Stomach (tissue), 4 donors: Measurements from ENCODE around the gene DNAAF3.

ENCODE experiments used
- CTCF ChIP-seq, 7 experiments: fragments of 450-650 bp in 4 of 7; fragments of 200-600 bp in 3 of 7; sonication (generic) in 3 of 7; IDR thresholded peaks; one replicate each; pipeline ENCODE4 v1.5.1; 2016 to 2019; ENCODE audit warnings: antibody characterized with exemption in 7 of 7, control low read depth in 2 of 7, mild to moderate bottlenecking in 1 of 7
- EP300 ChIP-seq: sonication (generic); formaldehyde crosslinking; IDR thresholded peaks from one replicate; pipeline ENCODE4 v1.6.1; 2017; ENCODE audit warnings: antibody characterized with exemption
- POLR2A ChIP-seq, 4 donors: fragments of 450-650 bp; IDR thresholded peaks; one replicate each; pipeline ENCODE4 v1.6.1; 2016; ENCODE audit warnings: antibody characterized with exemption in 4 of 4, control low read depth in 2 of 4, mild to moderate bottlenecking in 1 of 4, moderate library complexity in 1 of 4
- POLR2AphosphoS5 ChIP-seq, 3 donors: sonication (generic); formaldehyde crosslinking; IDR thresholded peaks; one replicate each; pipeline ENCODE4 v1.6.1; 2016; ENCODE audit warnings: antibody characterized with exemption in 3 of 3

- no peak for TF ChIP-seq CTCF (IDR thresholded peaks at IDR 0.05)
- no peak for TF ChIP-seq POLR2AphosphoS5 (IDR thresholded peaks at IDR 0.05)
- TF ChIP-seq EP300, result no peak
- TF ChIP-seq POLR2A (IDR thresholded peaks at IDR 0.05), result no peak
Measured at GRCh38 chr19:55172741-55173140, 6.3 kb upstream of the DNAAF3 start.
